ENCODE results near the gene CDH12.
"Not testable (repeated sequence)": the region's sequence is repeated elsewhere in the genome, so short reads cannot be mapped to it uniquely, and the experiment has no call there.

The CDH12 gene

DNA sequence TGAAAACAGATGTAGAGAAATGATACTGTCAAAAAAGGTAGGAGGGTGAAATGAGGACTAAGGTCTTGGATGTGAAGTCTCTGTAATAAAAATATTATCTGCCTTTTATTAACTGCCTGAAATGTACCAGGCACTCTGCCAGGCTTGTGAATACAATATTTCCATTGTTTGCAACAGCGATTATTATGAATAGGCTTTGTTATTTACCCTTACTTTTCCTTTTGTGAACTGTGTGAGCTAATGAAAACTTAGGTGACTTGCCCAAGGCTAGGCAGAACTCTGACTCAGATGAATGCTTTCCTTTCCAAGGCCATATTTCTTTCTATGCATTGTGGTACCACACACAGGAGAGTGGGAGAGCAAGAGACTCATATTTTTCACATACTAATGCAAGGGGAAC is 204.1 kb downstream of the CDH12 start:
- no peak for DNase-seq (ENCODE audit: low read depth in 2 of 2)

GRCh38 chr5:22644859-22645258 is 208.3 kb downstream of the CDH12 start:
- DNase-seq (ENCODE audit: low read depth in 2 of 2), result no peak

GRCh38 chr5:22643356-22643755 is 209.8 kb downstream of the CDH12 start:
- DNase-seq (ENCODE audit: low read depth in 2 of 2), result no peak

- DNase-seq (ENCODE audit: low read depth in 2 of 2), result no peak
Measured at GRCh38 chr5:22631683-22632082, 221.5 kb downstream of the CDH12 start.

- DNase-seq (ENCODE audit: low read depth in 2 of 2), result no peak
Measured at GRCh38 chr5:22627029-22627428, 226.1 kb downstream of the CDH12 start.

GRCh38 chr5:22625451-22625850 is 227.7 kb downstream of the CDH12 start:
- DNase-seq (ENCODE audit: low read depth in 2 of 2), result no peak

GRCh38 chr5:22621084-22621483 is 232.1 kb downstream of the CDH12 start:
- DNase-seq (ENCODE audit: low read depth in 2 of 2), result no peak

DNA sequence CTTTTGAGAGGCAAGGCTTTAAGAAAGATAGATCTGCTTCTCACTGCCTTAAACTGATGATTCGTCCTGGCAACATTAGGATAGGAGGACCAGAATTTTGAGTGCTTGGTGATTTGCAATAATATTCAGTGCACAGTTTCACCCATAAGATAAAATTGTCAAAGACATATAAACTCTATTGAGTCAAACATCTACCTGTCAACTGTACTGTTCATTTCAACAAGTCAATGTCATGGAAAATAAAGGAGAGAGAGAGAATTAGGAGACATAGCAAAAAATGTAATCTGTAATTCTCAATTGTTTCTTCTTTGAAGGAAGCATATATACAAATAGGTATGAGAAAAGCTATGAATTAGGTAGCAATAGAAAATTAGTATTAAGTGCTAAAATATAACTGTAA is 237.2 kb downstream of the CDH12 start:
- DNase-seq (ENCODE audit: low read depth in 2 of 2), result no peak

DNA sequence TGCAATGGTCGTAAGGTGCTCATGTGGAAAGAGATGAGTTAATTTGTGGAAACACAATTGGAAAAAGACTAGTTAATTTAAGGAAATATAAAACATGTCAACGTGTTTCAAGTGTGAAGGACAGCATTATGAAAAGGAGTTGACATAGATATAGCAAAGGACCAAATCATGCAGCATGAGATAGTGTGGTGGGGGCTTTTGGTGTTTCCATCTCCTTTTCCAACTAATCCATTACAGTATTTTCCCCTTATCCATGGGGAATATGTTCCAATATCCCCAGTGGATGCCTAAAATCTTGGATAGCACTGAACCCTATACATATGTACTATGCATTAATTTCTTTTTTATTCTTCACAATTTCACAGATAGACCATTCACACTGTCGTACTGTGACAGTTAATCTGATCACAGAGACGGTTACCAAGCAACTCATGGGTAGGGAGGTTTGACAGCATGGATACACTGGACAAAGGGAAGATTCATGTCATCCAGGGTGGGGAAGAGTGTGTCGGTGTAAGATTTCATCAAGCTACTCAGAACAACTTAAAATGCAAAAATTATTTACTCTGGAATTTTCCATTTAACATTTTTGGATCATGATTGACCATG is 238.6 kb downstream of the CDH12 start:
- DNase-seq (ENCODE audit: low read depth in 2 of 2), result no peak

DNA sequence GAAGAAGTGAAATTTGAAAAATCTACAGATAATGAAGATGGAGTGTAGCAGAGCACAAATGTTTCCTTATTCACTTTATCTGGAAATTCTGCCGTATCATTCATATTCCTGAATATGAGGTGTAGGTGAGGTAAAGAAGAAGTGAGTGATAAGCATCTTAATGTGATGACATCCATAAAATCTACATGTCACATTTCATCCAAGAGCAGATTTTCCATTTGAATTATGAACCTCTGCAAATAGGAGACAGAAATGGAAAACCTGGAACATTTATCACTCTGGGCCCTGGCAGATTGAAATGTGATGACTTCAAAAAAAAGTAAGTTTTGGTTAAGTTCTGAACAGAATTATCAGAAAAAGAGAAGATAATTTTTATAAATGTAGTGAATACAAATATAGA is 240.2 kb downstream of the CDH12 start:
- no peak for DNase-seq (ENCODE audit: low read depth in 2 of 2)

- DNase-seq (ENCODE audit: low read depth in 2 of 2), result no peak
Measured at GRCh38 chr5:22611327-22611726, 241.8 kb downstream of the CDH12 start.

GRCh38 chr5:22607498-22607897 is 245.6 kb downstream of the CDH12 start:
- DNase-seq (ENCODE audit: low read depth in 2 of 2), result not testable (repeated sequence)

GRCh38 chr5:22605473-22605872 is 247.7 kb downstream of the CDH12 start:
- no peak for DNase-seq (ENCODE audit: low read depth in 2 of 2)

- DNase-seq (ENCODE audit: low read depth in 2 of 2), result no peak
Measured at GRCh38 chr5:22604711-22605110, 248.4 kb downstream of the CDH12 start.

- DNase-seq (ENCODE audit: low read depth in 2 of 2), result peak in 1 of 2 experiments; percentile 31
Measured at GRCh38 chr5:22598796-22599195, 254.3 kb downstream of the CDH12 start.

DNA sequence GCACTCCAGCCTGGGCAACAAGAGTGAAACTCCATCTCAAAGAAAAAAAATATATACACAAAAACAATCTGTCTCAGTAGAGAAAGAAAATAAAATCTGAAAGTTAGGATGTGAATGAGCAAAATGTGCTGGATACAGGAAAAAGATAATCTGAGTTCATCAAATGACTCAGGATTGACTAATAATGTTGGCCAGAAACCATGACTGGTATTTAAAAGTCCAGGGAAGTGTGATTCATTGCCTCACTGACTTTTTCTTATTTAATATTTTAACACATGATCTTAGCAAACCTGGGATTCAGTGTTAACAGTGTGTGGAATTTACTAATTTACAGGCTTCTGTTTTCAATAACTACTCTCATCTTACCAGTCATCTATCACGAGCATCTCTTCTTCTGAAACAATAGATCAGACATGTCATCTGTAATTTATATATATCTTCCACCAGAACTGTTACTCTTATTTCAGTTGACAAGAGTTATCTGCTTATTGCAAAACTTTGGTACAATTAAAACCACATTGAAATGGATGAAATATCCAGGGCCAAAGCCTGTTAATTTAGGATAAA is 256.7 kb downstream of the CDH12 start:
- DNase-seq (ENCODE audit: low read depth in 2 of 2), result peak; percentile 93 to 94

DNA sequence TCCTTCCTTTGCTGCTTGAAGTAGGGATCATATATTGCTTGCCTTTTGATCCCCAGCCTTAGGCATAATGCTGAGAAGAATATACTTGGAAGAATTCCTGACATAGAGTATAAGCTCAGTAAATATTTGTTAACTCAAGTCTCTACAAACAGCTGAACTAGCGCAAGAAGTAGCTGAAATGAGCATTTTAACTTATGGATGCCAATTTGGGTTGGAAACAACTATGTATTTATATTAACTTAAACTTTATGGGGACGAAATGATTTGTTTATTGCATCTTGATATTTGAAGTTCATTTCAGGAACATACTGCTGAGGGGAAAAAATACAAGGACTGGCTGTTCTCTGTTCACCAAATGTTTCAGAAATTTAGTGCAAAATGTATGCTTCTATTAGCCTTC is 258.7 kb downstream of the CDH12 start:
- DNase-seq (ENCODE audit: low read depth in 2 of 2), result no peak

GRCh38 chr5:22593592-22593991 is 259.6 kb downstream of the CDH12 start:
- no peak for DNase-seq (ENCODE audit: low read depth in 2 of 2)

DNA sequence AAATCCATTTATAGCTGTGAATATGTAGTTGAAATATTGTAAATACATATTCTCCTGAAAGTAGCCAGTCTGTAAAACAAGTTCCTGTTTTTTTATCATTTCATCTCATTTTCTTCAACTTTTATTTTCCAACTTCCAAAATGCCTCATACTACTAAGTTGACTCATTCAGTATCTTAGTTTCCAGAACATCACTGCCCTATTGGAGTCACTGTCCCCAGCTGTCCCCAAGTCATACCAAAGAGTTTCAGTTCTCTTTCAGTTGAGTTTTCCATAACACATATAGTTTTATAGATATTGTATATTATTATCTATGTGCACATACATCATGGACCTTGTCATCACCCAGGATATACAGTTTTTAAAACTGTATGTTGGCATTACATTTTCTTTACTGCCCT is 261.7 kb downstream of the CDH12 start:
- no peak for DNase-seq (ENCODE audit: low read depth in 2 of 2)

DNA sequence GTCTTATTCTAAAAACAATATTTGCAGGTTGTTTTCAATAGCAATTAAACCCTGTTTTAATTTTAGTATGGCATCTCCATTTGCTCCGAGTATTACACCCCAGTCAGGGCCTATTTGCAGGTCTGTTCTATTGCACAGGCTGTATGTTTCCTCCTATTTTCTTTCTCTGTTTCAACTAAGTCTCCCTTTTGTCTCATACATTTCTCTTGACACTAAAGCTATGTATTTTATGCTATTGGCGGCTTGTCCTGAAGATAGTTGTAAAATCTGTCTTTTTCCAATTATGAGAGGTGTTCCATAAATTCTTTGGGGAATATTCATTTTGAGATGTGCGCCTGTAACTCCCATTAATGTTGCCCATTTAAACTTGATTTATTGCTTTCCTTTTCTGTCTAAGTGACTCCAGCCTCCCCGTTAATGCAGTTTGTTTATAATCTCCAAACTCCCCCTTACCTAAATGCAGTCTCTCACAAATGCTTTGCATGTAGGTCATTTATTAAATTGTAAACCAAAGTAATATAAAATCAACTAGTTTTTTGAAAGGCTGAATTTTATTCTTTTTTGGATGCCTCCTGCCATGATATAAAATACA is 262.4 kb downstream of the CDH12 start:
- DNase-seq (ENCODE audit: low read depth in 2 of 2), result no peak

GRCh38 chr5:22577711-22578110 is 275.4 kb downstream of the CDH12 start:
- peak; percentile 56 to 61 for DNase-seq (ENCODE audit: low read depth in 2 of 2)

- no peak for DNase-seq (ENCODE audit: low read depth in 2 of 2)
Measured at GRCh38 chr5:22577006-22577405, 276.1 kb downstream of the CDH12 start.

- DNase-seq (ENCODE audit: low read depth in 2 of 2), result no peak
Measured at GRCh38 chr5:22572941-22573340, 280.2 kb downstream of the CDH12 start.

GRCh38 chr5:22567983-22568382 is 285.2 kb downstream of the CDH12 start:
- no peak for DNase-seq (ENCODE audit: low read depth in 2 of 2)

Measured in fibroblast of skin of left quadriceps (primary cell).